ENCODE results near the gene NUP107. TPM values are rescaled to one million over a fixed set of nuclear protein-coding genes. Genes with fewer than 3 reads are reported as not detected.

NUP107 gene
- total RNA-seq, 2 experiments from 2014 or later, result 142 to 143 TPM

- Mint-ChIP-seq H3K4me1 (ENCODE audit: low read depth) (no peaks in the 10 kb centered on the region), H3K36me3 (ENCODE audit: low read depth) (no peaks in the 10 kb centered on the region), H3K27me3 (no peaks in the 10 kb centered on the region), H3K9me3 (no peaks in the 10 kb centered on the region), H3K4me3 (no peak overlapping the region), H3K27ac (no peak overlapping the region)
- ChIA-PET POLR2A (no interaction called here), CTCF (no interaction called here)
- no peak for TF ChIP-seq CTCF (IDR thresholded peaks at IDR 0.05)
- DNase-seq (no peak), ATAC-seq (no peak)
- intact Hi-C loops (cut with micrococcal nuclease), result no loop called here
Observed at GRCh38 chr12:68793975-68794652, 107.3 kb downstream of the NUP107 start.

DNA sequence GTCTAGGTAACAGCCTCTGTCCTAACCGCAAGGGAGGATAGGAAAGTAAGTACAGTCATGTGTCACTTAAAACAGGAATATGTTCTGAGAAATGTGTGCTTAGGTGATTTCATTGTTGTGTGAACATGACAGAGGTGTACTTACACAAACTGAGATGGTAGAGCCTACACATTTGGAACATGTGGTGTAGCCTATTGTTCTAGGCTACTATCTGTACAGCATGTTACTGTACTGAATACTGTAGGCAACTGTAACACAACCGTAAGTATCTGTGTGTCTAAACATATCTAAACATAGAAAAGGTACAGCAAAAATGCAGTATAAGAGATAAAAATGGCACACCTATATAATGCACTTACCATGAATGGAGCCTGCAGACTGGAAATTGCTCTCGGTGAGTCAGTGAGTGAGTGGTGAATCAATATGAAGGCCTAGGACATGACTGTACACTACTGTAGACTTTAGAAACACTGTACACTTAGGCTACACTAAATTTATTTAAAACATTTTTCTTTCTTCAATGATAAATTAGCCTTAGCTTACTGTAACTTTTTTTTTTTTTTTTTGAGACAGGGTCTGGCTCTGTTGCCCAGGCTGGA lies 108.0 kb downstream of the NUP107 start:
- CTCF ChIA-PET, result no interaction called here
- H3K4me3 Mint-ChIP-seq, result no peak overlapping the region
- no peaks in the 10 kb centered on the region for H3K9me3 Mint-ChIP-seq
- no peak overlapping the region for H3K27ac Mint-ChIP-seq
- no peaks in the 10 kb centered on the region for H3K4me1 Mint-ChIP-seq (ENCODE audit: low read depth)
- intact Hi-C loops (cut with micrococcal nuclease), result no loop called here
- no peak for TF ChIP-seq CTCF (IDR thresholded peaks at IDR 0.05)
- ATAC-seq, result no peak
- POLR2A ChIA-PET, result interaction anchor here (1.7 kb wide), 1 partner anchor 13 kb away, joined by 5 read pairs; the partner anchor contains the start of gene MDM2
- no peaks in the 10 kb centered on the region for H3K36me3 Mint-ChIP-seq (ENCODE audit: low read depth)
- DNase-seq, result no peak
- no peaks in the 10 kb centered on the region for H3K27me3 Mint-ChIP-seq

Other genes starting within 250 kb of the NUP107 start
- 100 to 1,000 TPM; 187 to 192 TPM for gene RAP1B, start 76.1 kb upstream of the NUP107 start, total RNA-seq
- gene SLC35E3, start 59.2 kb downstream of the NUP107 start, total RNA-seq, result 1 to 10 TPM; 5.3 to 5.6 TPM
- gene MDM2, start 121.2 kb downstream of the NUP107 start, total RNA-seq, result 100 to 1,000 TPM; 148 to 153 TPM
- 1 to 10 TPM; 3.0 to 5.8 TPM for gene CPM, start 246.2 kb downstream of the NUP107 start, total RNA-seq